Fibroblast of lung (primary cell): Measurements from ENCODE around the gene ST3GAL4.

ENCODE experiments used
- EZH2 ChIP-seq: IDR thresholded peaks from 2 replicates; pipeline ENCODE4 v1.5.1; 2012; ENCODE audit warnings: low read length, control low read depth, mild to moderate bottlenecking; ENCODE audit errors: missing control alignments
- TF ChIP-seq, protein P1 (sequence below), 2 donors: IDR thresholded peaks in 1 of 2; conservative IDR thresholded peaks in 1 of 2; 1 replicate in 1 of 2; 2 replicates in 1 of 2; pipeline ENCODE4 v1.5.1; 2011 to 2012; ENCODE audit warnings: low read length in 2 of 2, control low read depth in 1 of 2, inconsistent platforms in 1 of 2, low read depth in 1 of 2, mild to moderate bottlenecking in 1 of 2

DNA sequence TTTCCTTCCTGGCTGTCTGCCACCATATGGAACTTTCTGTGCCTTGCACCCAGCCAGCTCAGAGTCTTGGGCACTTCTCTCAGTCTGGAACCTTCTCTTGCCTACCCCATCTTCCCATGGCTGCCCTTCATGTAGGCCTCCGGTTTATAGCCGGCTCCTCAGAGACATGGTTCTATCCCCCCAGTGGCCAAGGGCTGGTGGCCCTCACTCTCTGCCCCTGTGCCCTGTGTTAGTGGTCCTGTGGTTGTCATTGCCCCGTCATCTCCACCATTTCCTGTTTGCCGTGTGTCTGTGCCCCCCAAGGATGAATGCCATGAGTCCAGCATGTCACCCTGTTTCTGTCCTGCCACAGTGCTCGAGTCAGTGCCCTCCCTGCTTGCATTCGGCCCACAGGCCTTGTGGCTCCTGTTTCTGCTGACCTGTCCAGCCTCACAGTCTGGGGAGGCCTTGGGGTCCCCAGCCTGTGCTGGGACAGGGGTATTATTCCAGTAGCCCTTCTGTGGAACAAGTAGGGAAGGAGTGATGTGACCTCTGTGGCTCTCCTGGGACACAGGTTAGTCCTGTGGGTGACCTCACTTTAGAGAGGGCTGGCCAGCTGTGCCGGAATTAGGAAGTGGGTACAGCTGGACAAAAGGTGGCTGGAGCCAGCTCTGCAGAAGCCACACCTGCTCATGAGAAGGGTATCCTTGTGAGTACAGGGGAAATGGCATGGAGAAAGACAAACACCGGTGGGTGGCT, 30.7 kb downstream of the ST3GAL4 start:
- TF ChIP-seq, protein P1, sequence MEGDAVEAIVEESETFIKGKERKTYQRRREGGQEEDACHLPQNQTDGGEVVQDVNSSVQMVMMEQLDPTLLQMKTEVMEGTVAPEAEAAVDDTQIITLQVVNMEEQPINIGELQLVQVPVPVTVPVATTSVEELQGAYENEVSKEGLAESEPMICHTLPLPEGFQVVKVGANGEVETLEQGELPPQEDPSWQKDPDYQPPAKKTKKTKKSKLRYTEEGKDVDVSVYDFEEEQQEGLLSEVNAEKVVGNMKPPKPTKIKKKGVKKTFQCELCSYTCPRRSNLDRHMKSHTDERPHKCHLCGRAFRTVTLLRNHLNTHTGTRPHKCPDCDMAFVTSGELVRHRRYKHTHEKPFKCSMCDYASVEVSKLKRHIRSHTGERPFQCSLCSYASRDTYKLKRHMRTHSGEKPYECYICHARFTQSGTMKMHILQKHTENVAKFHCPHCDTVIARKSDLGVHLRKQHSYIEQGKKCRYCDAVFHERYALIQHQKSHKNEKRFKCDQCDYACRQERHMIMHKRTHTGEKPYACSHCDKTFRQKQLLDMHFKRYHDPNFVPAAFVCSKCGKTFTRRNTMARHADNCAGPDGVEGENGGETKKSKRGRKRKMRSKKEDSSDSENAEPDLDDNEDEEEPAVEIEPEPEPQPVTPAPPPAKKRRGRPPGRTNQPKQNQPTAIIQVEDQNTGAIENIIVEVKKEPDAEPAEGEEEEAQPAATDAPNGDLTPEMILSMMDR (conservative IDR thresholded peaks at IDR 0.05 in 1 of 2, IDR thresholded peaks at IDR 0.05 in 1 of 2; ENCODE audit: low read depth in 1 of 2, low read length in 2 of 2) = no peak
- TF ChIP-seq EZH2 = no peak
